22Rv1 (cell line): ENCODE data around the gene AIRE.

Experiments used
- H3K27ac ChIP-seq: fragments of 450-650 bp; 2 replicates; pipeline ENCODE4 v1.5.1; 2017
- CTCF ChIP-seq: fragments of 450-650 bp; IDR thresholded peaks from 2 replicates; pipeline ENCODE4 v1.5.1; 2017; ENCODE audit warnings: mild to moderate bottlenecking
- ZFX ChIP-seq: fragments of 450-650 bp; IDR thresholded peaks from 2 replicates; pipeline ENCODE4 v1.6.1; 2017; ENCODE audit warnings: antibody characterized with exemption, borderline replicate concordance

Gene AIRE

GRCh38 chr21:44302573-44303401 is 17.1 kb downstream of the AIRE start:
- peak overlapping the region; percentile 91; the same call in 1 of the 2 replicates for H3K27ac ChIP-seq
- TF ChIP-seq CTCF: peak; percentile 69

GRCh38 chr21:44303490-44303981 is 17.9 kb downstream of the AIRE start:
- TF ChIP-seq CTCF: no peak
- TF ChIP-seq ZFX: no peak
- no peak overlapping the region for H3K27ac ChIP-seq

- H3K27ac ChIP-seq: no peak overlapping the region
- no peak for TF ChIP-seq ZFX
- TF ChIP-seq CTCF: no peak
Observed at GRCh38 chr21:44304011-44304616, 18.4 kb downstream of the AIRE start.

GRCh38 chr21:44304877-44305293 is 19.2 kb downstream of the AIRE start:
- no peak for TF ChIP-seq ZFX
- peak; percentile 79 for TF ChIP-seq CTCF

GRCh38 chr21:44305691-44306090 is 20.0 kb downstream of the AIRE start:
- no peak overlapping the region for H3K27ac ChIP-seq
- TF ChIP-seq CTCF: no peak
- no peak for TF ChIP-seq ZFX

More at GRCh38 chr21:44304877-44305293, 19.2 kb downstream of the AIRE start:
- no peak overlapping the region for H3K27ac ChIP-seq

- TF ChIP-seq CTCF: no peak
- TF ChIP-seq ZFX: no peak
- no peak overlapping the region for H3K27ac ChIP-seq
Observed at GRCh38 chr21:44306936-44307704, 21.4 kb downstream of the AIRE start.
